ENCODE measurements around the gene KDM3B.
"Not testable (repeated sequence)": the region's sequence is repeated elsewhere in the genome, so short reads cannot be mapped to it uniquely, and the experiment has no call there.

The KDM3B gene

DNA sequence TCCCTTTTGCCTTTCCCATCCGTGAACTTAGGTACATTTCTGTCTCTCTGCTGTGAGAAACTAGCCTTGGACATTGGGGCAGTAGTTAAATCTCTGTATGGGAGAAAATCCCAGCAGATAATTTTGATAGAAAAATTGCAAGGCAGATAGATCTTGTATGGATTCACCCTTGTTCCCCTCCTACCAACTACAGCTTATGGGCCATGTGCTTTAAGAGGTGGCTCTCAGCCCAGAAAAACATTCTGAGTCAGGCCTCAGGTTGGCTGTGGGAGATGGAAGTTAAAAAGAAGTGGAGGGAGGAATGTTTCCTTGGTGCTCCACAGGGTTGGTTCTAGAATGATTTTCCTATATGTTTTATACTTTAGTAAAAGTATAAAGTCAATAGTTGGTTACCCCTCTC, 1.4 kb upstream of the KDM3B start:
- no peak for DNase-seq

DNA sequence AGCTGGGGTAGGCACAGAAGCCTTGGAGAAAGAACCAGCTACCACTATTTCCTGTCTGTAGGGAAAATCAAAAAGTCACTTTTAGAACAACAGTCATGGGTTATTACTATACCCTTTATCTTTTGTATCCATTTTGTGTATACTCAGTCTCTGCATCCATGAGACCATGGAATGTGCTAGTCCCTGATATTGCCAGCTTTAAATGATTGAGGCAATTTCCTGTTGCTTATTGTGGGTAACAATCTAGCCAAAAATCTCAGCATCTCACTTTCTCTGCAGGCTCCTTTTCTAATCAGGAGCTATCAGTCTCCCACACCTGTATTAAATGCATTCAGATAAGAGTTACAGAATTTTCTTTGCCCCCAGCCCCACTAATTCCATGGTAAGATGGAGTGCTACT, 968 bp upstream of the KDM3B start:
- DNase-seq: no peak

DNA sequence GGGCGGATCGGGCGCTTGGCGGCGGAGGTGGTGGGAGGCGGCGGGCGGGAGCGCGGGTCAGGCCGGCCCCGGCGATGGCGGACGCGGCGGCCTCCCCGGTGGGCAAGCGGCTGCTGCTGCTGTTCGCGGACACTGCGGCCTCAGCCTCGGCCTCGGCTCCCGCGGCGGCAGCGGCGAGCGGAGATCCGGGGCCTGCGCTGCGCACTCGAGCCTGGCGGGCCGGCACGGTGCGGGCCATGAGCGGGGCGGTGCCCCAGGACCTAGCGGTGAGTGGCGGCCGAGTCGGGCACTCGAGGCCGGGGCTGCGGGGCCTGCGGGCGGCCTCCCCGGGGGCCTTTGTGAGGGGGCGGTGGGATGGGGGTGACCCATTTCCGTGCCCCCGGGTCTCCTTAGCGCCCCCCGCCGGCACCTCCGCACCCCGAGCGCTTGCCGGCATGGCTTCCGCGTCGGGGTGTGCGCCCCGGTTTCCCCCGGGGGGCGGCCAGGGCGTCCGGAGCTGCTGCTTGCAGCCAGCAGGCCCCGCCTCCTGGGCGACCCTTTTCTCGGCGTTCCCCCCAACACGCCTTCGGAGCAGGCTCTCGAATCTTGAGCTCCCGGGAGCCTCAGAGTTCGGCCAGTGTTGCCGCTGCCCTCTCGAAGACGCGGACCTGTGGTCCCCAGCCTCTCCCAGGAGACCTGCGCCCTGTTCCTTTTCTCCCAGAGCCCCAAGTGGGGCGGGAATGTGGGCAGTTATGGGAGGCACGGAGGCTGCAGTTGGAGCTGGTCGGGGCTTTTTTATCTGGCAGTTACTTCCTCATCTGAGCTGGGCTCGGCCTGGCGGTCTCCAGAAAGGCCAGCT, 456 bp downstream of the KDM3B start:
- DNase-seq: peak; percentile 71

DNA sequence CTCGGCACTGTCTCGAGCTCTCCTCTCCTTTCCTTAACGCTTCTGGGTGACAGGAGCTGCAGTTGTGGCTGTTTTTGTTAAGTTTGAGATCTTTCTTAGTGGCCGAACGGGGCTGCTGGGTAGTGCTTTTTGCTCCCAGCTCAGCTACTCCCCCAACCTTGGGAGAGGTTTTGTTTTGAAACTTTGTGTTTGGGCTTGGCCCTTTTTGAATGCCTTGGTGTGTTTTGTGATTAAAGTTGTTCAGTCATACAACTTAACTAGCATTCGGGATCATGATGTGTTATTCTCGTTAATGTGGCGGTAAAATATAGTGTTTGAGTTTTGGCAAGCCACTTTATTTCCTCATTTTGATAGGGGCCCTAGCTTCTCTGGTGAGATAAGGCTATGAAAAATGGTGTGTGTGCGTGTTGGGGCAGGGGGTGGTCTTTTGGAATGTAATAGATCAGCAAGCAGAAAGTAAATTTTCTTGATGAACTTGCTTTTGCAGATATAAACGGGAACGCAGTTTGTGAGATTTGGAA, 1.1 kb downstream of the KDM3B start:
- no peak for DNase-seq

DNA sequence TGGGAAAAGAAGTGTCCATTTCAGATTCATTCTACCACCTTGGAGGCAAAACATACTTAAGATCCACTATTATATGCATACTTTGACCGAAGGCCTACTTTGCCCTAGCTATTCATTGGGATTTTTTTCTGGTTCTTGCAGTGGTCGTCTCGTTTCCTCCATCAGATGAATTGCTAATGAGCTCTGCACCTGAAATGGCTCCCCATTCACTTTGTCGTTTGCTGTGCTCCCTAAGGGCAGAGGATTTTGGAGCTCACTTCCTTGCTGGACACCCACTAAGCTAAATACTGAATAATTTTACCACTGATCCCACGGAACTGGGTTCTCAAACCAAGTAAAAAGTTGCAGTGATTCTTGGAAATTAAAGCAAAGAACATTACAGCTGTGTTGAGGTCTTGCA, 1.9 kb downstream of the KDM3B start:
- no peak for DNase-seq

DNA sequence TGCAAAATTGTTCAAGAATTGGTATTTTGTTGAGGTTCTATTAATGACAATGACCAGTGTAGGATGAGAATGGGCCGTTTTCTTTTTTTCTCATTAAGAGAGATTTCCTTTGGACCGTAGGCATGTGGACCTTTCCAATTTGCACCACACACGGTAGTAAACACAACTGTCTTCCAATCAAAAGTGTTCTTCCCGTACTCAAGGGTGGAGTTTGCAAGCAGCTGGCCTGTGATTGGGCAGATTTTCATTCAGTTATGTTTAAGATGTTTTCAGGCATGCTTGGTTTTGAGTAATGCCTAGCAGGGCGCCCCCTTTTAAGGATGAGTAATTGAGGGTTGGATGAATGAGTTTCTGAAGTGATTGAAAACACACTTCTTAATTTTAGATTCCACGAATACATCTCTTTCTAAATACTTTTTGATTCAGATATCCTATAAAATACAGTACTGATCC, 2.5 kb downstream of the KDM3B start:
- DNase-seq: peak; percentile 72

DNA sequence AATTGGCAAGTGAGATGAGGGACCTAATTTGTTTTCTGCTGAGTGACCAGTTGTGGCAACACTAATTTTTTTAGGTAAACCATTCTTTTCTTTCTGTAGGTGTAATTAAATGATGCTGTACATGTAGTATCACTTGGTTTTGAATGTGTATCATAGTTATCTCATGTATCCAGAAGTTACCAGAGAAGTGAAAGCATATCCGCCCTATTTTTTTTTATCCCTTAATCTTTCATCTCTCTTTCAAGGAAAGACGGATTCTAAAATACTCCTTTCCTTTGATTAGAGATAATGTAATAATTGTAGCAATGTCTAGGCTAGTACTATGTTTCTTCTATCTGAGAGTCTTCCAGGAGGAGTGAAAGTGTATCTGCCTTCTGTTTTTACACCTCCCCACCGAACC, 7.1 kb downstream of the KDM3B start:
- no peak for DNase-seq

DNA sequence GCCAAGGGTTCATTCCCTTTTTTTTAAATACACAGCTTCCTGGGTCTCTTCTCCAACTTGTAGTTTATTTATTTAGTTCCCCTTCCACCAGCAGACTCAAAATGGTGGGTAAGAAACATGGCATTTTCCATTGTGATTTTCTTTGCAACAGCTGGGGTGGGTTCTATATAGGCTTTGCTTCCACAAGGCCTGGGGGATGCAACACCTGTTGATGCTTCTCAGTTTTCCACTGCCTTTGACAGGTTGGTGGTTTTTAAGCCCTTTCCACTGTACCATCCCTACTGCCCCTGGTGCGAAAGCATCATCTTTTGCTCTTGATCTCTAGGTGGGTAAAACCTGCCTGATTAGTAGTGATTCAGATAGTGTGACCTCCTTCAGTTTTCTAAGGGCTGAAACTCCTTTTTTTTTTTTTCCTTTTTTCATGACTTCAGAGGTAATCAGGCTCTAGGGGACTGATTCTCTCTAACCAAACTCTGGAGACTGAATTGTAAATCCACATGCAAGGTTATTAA, 8.5 kb downstream of the KDM3B start:
- DNase-seq: no peak

DNA sequence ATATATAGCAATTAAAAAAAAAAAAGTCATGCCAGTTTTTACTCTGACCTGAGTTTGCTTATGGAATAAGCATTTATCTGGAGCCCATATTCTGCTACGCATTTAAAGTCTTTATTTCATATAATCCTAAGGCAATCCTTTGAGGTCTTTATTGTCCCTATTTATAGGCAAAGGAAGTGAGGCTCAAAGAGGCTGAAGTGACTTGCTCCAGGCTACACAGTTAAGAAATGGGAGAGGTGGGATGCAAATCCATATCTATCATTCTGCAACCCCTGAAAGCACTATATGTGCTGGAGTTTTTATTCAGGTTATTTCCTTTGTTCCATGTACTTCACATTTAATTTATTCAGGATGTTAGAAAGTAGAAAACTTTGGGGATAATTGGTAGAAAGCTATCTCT, 12.1 kb downstream of the KDM3B start:
- no peak for DNase-seq

DNA sequence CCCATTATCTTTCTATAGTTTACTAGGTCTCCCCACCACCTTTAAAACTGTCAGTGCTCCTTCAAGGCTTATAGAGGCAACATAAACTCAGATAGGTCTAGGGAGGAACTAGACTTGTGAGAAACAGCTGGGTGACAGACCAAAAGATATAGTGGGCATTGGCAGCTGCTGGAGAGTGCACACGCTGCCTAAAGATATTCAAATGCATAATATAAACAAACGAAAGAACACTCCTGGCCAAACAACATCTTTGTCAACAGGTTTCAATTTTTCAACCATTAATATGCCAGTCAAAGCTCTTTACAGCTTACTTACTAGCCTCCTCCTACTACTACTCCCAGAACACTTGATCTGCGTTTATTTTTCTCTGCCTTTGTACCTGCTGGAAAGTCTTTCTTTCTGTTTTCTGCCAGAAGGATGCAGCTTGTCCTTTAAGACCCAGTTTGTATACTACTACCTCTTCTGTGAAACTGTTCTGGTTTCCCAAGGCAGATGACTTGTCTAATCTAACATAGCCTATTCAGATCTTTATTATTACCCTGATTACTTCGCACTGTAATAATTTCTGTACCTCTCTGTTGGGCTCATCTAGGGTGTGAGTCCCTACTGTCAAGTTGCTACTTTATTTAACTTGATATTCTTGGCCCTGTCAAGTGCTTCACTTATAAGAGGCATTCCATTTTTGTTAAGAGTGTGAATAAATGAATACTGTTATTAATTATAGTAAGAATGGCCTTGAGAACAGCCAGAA, 14.3 kb downstream of the KDM3B start:
- DNase-seq: no peak

DNA sequence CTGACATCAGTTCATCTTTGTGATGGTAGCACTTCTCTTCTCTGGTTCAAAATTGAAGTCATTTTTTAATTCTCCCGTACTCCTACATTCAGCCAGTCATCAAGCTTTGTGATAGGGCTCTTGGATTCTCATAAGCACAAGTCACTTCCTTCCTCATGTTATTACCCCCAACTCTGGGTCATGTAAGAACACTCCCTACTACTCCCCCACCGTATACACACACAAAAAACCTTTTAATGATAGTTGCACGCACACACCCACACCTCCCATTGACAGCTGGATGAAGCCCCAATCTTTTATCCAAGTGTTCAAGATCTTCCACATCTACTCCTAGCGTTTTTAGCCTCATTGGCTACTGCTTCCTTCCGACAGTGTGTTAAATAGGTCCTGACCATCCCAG, 16.8 kb downstream of the KDM3B start:
- DNase-seq: no peak

DNA sequence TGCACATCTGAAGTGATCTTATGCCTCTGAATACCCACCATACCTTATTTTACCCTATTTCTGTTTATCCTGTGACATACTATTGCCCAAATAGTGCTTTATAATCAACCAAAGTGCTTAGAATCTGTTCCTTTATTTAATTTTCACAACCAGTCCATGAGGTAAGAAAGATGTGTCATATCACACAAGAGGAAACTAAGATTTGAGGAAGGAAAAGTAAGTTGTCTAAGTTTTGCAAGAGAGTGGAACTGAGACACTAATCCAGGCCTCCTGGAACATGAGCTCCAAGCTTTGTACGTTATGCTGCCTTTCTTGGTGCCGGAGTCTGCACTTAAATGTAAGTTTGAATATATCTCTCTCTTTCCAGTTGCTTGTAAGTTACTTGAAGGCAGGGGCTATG, 17.2 kb downstream of the KDM3B start:
- no peak for DNase-seq

DNA sequence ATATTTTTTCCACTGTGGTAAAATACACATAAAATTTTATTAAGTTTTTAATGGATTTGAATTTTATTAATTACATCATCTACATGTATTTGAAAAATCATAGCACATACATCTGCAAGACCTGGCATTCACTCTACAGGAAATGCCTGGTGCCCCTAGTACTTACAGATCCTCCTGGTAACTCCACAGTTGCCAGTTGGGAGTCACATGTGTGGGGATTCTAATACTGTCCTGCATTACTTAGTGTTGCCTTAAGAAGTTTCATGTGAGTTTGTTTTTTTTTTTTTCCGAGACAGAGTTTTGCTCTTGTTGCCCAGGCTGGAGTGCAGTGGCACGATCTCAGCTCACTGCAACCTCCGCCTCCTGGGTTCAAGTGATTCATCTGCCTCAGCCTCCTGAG, 18.1 kb downstream of the KDM3B start:
- DNase-seq: no peak

DNA sequence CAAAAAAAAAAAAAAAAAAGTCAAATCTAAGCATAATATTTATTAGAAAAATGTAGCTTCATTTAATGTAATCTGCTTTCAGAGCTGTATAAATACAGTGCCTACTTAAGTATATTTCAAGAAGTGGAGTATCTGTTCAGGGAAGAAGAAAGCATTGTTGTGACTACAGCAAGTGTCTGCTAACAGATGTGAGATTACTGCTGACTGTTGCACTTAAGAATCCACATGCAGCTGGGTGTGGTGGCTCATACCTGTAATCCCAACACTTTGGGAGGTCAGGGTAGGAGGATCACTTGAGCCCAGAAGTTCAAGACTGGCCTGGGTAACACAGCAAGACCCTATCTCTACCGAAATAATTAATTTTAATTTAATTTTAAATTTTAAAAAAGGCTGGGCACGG, 19.0 kb downstream of the KDM3B start:
- DNase-seq: no peak

DNA sequence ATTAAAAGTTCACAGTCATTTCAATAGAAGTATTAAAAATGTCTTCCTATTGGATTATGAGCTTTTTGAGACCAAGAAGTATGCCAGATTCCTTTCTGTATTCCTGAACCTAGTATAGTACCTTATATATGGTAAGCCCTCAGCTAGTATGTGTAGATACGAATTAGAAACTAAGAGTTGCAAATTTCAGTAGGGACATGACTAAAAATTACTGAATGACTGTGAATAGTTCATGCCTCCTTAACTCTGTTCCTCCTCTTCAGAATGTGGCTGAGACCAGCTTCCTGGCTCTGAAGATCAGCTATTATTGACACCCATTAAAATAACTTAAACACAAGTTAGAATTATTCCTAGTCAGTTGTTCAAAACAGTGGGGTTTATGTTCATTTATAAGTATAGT, 19.7 kb downstream of the KDM3B start:
- DNase-seq: no peak

DNA sequence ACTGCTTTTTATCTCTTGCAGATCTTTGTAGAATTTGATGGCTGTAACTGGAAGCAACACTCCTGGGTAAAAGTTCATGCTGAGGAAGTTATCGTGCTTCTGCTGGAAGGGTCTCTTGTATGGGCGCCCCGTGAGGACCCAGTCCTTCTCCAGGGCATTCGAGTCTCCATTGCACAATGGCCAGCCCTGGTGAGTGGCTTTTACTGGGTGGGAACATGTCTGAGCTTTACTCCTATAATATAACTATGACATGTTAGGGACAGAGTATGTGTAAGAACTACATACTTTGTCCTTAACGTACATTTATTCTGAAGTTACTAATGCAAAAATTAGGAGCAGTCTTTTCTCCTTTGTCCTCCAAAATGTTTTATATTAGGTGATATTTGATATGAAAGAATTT, 20.2 kb downstream of the KDM3B start:
- no peak for DNase-seq

DNA sequence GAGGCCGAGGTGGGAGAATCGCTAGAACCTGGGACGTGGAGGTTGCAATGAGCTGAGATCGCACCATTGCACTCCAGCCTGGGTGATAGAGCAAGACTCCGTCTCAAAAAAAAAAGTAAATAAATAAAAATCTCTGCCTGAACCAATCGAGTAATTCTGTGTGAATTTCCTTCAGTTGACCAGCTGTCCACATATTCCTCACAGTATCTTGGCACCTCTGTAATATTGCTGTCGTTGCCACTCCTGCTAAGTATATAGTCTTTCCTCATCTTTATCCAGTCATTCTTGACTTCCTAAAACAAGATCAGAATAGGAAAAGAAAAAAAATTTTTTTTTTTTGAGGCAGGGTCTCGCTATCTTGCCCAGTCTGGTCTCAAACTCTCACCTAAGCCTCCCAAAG, 29.9 kb downstream of the KDM3B start:
- DNase-seq: no peak

DNA sequence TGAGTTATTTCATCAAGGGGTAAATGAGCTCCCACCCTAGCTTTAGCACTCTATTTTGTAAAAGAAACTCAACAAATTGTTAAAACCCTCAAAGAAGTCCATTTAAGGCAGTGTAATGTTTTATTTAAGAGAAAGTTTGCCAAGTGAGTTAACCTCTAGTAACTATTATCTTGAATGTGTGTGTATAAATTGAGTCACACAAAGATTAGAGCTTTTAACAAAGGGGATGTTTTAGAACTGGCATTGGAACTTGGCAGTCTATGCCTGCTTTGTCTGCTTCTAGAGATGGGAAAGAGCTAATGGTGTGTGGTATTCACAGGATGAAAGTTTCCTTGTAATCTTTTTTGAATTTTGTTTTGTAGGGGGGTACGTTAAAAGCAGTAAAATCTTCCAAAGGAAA, 33.2 kb downstream of the KDM3B start:
- no peak for DNase-seq

DNA sequence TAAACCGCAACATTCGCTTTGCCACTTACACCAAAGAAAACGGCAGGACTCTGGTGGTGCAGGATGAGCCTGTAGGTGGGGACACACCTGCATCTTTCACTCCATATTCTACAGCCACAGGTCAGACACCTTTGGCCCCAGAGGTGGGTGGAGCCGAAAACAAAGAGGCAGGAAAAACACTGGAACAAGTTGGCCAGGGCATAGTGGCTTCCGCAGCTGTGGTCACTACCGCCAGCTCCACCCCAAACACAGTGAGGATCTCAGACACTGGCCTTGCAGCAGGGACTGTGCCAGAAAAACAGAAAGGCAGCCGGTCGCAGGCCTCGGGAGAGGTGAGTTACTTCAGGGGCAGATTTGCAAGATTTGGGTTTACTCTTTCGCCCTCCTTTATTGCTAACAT, 33.8 kb downstream of the KDM3B start:
- no peak for DNase-seq

DNA sequence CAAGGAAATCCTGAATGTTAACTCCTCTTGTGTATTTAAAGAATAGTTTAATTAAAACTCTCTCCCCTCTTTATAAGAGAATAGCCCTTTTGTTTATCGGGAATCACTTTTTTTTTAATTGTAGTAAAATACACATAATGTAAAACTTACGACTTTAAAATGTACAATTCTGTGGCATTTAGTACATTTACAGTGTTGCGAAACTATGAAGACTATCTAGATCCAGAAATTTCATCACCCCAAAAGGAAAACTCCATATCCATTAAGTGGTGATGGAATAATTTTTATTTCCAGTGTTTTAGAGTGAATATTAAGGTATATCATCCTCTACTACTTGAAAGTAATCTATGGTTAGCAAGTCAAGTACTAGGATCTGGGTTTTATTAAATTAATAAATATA, 36.8 kb downstream of the KDM3B start:
- no peak for DNase-seq

DNA sequence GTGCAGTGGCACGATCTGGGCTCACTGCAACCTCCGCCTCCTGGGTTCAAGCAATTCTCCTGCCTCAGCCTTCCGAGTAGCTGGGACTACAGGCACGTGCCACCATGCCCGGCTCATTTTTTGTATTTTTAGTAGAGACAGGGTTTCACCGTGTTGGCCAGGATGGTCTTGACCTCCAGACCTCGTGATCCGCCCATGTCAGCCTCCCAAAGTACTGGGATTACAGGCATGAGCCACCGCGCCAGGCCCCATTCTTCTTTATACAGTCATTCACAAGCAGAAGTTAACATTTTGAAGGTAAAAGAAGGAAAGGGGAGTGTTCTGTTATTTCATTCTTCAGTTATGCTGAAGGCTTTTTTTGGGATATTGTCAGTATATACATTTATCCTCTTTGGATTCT, 37.4 kb downstream of the KDM3B start:
- not testable (repeated sequence) for DNase-seq

DNA sequence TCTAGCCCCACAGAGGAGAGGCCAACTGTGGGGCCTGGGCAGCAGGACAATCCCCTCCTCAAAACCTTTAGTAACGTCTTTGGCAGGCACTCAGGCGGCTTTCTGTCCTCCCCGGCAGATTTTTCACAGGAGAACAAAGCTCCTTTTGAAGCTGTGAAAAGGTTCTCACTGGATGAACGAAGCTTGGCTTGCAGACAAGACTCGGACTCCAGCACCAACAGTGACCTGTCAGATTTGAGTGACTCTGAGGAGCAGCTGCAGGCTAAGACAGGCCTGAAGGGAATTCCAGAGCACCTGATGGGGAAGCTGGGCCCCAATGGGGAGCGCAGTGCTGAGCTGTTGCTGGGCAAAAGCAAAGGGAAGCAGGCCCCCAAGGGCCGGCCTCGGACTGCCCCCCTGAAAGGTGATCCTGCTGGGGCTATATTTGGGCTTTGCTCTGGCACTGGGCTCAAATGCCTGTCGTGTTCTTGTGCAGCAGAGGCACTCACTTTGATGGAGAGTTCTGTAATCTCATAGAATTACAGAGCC, 39.4 kb downstream of the KDM3B start:
- DNase-seq: no peak

DNA sequence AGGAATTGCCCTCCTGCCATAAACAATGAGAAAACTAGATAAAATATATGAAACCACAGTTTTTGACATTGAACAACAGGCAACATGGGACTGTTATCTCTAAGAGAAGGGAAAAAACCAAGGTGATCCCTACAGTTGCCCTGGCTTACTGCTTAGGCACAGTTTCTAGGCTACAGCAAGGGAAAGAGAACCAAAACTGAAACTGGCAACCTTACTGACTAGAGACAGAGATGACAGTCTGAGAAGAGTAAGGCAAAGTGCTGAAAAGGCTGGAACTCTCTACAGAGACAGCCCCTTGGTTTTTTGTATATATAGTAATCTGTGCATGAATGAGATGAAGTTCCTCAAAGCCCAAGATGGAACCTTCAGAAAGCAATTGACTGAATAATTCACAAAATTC, 50.2 kb downstream of the KDM3B start:
- no peak for DNase-seq

DNA sequence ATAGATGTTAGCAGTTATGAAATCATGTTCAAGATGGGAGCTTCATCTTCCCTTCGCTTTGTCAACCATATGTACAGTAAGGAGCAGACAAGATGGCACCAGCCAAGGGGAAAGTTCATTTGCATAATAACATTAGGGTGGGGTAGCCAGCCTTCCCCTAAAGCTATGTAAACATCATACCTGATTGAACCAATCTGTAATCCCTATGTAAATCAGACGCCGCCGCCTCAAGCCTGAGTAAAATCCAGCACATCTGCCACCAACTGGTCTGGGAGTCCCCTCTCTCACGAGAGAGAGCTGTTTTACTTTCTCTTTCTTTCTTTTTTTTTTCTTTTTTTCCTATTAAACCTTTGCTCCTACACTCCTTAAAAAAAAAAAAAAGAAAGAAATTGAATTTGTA, 55.5 kb downstream of the KDM3B start:
- peak; percentile 32 for DNase-seq
